ENCODE measurements around the gene SRL.

DNA sequence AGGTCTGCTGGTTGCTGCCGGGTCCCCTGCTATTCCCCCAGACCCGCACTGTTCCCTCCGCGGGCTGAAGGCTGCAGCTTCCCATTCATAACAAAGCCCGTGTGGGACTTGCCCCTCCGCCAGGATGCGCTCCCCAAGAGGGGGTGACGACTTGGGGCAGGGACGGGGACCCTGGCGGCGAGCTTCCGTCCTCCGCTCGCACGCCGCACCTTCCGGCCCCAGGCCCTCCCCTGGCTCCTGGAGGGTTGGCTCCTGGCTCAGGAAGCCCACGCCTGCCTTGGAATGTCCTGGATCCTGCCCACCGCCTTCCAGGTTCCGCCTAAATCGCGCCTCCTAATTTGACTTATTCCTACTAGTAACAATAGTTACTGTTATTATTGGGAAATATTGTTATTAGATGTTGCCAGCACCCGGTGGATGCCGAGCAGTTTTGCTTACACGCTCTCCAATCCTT is 32.0 kb upstream of the SRL start:
- TF ChIP-seq EZH2phosphoT487 (IDR thresholded peaks at IDR 0.05; ENCODE audit: borderline replicate concordance, low read length) (no peak), CTCF (conservative IDR thresholded peaks at IDR 0.05; ENCODE audit: low read depth, low read length) (no peak)

All from PC-3 (cell line).